Measurements from ENCODE around the gene CLDN24. TPM values are rescaled to one million over a fixed set of nuclear protein-coding genes. Genes with fewer than 3 reads are reported as not detected.

CLDN24 gene
- not detected for polyA plus RNA-seq (ENCODE audit: insufficient read length)

DNA sequence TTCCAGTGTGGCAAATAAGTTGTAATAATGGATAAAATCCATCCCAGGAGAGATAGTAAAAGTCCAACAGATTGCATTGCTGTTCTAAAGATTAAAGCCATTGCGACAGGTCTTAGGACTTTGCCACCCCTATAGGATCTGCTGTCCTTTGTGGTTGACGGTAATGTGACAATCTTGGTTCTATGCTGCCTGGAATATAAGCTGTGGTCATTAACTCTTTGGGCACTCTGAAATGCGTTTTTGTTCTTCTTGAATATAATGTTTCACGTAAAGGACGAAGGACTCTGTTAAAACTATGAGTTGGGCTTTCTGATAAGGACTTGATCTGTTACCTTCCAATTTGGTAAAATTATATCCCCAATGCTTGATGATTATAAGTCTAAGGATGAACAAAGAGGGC, at the start of gene CLDN24:
Gene CLDN24, minus strand, starts transcription at position 101 of the 400 bp plus-strand sequence. Its CDS starts 0 bp downstream, at position 101.
- DNase-seq = no peak

DNA sequence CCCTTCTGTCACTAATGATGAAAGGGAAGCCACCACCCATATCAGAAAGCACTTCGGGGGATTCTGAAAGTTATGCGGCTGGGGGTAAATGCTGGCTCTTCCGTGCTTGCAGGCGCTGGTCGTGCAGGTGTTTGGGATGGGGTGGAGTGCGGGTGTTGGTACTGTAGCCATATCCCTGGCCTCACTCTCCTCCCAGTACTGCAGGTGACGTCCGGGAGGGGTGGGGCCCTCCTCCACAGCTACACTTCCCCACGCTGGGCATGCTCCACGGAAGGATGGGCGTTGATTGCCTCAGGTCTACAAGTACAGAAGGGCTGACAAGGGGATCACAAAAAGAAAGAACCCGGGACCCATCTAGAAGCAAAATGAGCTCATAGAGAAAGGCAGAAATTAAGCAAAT, 48.6 kb upstream of the CLDN24 start:
- DNase-seq = no peak

DNA sequence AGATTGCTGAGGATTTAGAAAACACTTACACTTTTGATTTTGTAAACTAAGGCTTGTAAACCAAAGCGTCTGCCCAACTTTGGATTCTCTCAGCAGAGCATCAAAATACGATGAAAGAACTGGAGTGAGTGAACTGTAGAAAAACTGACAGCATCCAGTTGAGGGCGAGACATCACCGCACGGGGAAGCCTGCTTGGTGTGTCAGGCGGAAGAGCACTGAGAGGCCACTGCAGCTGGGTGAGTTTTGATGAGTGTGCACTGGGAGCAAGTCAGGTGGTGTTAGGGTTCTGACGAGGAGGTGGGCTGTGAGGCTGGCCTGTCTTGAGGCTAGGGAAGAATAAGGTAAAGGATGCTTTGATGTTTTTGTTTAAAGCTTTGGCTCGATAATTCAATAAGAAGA, 46.8 kb upstream of the CLDN24 start:
- DNase-seq = no peak

DNA sequence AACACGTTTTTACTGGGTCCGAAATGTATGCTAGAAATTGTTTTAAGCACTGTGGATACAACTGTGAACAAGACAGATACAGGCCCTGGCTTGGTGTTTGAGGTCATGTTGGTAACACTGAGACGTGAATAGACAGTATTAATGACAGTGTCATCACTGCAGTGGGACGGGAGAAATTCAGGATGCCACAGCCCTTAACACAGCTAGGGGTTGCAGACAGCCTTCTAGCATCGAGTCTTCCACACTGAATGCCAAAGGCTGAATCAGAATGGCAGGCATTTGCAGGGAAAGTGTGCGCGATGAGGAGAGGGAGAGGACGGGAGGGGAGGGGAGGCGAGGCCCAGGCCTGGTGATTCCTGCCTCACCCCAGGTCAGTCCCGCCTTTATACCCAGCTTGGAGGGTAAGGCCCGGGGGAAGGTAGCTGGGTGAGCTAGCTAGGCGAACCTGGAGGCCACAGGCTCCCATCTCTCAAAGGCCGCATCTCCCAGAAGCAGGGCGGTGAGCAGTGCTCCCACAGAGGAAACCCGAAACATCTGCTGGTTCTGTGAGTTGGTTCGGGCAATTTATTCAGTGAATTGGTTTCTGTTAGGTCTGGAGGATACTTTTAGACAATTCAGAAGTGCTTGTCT, 44.1 kb upstream of the CLDN24 start:
- no peak for DNase-seq

DNA sequence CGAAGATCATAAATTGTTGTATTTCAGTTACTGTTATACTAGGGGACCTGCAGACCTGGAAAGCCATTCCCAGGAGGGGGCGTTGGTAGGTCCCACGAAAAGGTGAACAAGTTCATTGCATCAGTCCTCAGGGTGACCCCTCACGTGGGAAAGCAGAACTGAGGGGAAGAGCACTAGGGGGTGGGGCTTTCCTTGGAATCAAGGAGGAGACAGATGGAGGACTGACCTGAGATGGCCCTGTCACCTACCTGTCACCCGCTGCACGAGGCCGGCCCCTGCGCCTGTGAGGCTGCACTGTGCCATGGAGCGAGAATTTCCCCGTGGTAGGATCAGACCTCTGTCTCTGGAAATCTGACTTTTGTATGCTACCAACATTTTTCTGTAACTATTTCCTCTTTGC, 41.8 kb upstream of the CLDN24 start:
- no peak for DNase-seq

DNA sequence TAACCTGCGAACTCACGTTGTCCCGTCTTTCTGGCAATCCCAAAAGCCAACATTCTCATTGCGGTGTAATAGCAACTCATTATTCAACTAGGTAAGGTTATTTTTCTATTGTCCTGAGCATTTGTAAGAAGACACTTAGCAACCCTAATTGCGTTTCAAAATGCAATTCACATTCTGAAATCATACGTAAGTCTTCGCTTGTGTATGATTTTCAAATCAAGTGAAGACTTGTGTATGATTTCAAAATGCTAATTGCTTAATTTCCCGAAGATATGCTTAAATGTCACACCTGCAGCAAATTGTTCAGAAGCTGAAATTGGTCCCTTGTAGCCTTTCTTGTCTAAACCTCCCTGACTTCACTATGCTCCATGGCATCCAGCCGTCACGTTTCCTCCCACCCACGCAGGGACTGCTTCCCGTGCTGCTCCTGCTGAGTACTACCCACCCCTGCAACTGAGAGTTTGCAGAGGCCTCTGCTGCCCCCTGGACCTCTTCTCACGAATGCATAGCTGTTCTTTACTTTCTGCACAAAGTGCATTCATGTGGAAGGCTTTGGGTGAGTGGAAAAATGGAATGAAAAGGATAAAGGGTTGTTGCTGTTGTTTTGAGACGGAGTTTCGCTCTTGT, 40.8 kb upstream of the CLDN24 start:
- no peak for DNase-seq

DNA sequence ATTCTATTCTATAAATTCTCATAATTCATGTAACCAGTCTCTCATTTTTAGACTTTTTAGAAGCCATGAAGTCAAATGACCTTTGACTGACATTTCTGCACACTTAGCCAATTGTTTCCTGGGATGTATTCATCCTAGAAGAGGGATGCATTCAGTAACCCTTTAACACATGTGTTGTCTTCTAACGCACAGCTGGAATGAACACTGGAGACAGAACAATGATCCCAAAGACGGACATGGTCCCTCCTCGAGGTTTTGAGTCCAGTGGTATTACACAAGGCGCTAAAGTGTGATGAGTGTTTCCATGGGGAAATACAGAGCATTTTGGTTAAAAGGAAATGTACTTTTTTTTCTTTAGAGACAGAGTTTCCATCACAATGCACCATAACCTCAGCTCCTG, 39.8 kb upstream of the CLDN24 start:
- no peak for DNase-seq

DNA sequence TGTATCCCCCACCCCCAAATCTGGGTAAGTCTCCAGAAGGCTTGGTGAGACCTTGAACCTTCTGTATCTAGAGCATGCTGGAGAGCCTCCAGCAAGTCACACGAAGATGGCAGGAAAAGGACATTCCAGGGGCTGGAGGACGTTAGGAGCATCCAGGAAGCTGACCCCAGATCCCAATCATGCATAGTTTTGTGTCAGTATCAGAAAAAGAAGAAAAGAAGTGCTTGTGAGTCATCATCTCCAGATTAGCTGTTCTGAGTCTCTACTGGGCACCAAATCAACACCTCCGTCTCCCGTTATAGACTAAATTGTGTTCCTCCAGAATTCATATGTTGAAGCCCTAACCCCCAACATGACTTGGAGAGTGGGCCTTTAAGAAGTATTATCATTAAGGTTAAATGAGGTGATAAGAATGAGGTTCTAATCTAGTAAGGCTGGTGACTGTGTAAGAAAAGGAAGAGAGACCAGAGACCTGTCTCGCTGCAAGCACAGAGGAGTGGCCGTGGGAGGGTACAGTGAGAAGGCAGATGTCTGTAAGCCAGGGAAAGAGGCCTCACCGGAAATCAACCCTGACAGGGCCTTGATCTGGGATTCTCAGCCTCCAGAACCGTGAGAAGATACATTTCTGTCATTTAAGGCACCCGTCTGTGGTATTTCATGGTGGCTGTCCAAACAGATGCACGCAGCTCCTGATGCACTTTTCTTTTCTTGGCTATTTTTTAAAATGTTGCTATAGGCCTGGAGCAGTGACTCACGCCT, 38.1 kb upstream of the CLDN24 start:
- no peak for DNase-seq

DNA sequence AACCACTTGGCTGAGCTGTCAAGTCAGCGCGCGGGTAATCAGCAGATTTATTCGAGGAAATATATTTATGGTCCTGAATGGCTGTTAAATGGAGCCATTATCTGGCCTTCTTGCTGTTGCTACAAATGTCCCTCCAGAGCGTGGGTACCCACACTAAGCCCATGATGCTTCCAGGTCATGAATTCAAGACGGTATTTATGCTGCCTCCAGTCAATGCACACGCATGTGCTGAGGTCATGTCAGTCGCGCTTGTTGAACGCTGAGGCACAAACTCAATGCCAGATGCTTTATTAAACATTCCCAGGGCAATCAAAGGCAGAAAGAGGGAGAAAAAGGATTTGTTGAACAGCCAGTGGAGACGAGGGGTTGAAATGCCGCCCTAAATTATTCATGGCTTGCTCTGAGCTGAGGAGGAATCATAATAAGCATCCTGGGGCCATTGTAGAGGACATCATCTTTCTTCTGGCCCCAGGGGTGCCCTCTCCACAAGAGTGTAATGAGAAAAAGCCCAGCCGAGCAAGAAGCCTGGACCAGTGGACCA, 36.1 kb upstream of the CLDN24 start:
- DNase-seq = no peak

DNA sequence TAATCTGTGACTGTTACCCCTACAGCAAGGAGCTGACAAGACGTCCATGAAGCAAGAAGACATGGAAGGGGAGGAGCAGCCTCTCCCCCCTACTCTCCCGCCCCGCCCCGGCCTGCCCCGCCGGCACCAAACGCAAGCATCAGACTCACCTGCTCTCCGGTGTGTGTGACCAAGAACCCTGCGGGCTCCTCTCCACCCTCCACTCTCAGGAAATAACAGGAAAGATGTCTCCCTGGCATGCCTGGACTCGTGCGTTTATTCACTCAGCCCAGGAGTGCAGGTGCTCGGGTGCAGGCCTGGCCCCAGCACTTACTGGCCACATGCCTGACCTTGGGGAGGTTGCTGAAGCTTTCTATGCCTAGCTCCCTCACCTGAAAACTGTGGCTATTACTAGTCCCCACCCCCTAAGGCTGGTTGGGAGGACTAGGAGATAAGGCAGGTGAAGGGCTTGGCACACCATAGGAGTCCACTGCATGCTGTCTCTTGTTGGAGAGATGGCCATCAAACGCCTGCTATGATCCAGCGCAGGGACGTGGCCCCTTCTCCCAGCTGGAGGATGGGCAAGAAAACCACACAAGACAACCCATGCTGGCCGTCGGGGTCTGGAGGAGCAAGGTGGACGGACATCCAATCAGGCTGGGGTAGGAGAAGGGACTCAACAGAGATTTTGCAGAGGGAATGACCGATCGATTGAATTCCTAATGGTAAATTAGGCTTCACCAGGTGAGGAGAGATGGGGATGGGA, 34.9 kb upstream of the CLDN24 start:
- DNase-seq = no peak

DNA sequence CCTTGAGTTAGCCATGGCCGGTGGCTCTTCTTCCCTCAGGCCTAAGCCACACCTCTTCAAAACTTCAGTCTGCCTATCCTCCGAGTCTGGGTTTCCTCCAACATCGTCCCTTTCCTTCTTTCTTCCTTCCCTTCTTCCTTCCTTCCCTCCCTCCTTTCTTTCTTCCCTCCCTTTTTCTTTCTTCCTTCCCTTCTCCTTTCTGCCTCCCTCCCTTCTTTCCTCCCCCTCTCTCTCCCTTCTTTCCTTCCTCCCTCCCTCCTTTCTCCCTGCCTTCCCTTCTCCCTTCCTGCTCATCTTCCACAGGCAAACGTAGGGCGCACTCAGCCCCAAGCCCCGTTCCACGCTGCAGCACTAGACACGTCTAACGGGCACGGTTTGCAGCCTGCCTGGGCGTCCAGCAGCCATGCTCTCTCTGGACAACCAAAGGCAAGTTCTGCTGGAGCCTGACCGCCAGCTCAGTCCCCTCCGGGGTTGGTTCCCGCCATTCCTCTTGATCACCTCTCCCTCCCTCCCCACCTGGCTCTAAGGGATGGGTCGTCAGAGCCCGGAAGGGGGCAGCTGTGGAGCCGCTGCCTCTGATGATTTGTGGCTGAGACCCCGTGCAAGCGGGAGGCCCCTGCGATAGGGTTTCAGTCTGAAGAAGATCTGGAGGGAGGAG, 34.1 kb upstream of the CLDN24 start:
- no peak for DNase-seq

DNA sequence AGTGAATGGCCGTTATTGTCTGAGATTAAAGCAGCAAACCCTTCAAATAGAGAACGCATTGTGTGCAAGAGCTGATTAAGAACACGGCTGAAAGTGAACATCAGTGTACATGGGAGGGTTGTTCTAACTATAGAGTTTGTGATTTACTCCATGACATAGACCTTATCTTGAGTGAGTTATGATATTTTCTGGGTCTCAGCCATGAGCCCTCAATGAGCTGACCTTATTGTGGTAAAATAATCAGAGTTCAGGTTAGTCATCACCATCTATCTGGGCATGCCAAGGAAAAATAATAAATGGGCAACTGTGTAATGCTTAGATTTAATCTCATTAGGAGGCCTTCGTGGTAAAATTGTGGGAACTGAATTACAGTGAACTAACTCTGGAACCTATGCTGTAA, 33.2 kb upstream of the CLDN24 start:
- no peak for DNase-seq

DNA sequence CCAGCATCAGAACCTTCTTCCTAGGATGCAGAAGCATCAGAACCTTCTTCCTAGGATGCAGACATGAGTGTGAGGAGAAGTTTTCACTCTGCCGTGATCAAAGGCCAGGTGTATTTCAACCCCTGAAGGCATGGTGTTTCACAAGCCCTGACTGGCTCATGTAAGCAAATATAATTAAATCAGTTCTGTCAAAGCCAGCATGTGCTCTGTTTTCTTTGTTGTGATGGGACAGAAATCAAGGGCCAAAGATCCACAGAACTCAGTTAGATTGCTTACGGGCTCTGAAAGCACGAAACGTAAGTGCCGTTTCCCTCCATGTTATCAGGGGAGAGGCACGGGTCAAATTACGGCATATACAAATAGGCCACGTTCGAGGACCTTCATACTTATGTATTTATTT, 32.0 kb upstream of the CLDN24 start:
- no peak for DNase-seq

DNA sequence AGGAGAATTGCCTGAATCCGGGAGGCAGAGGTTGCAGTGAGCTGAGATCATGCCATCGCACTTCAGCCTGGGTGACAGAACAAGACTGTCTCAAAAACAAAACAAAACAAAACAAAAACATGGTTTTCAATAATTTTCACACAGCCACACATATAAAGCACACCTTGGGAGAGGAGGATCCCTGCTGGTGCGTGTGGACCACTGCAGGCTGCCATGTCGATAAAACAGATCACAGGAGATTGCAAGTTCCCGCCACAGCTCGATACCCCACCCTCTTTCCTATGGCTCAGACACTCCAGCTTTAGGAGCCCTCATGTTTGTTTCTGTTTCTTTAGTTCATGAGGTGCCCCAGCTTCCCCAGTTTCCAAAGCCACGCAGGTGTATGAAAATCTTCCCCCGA, 31.3 kb upstream of the CLDN24 start:
- no peak for DNase-seq

DNA sequence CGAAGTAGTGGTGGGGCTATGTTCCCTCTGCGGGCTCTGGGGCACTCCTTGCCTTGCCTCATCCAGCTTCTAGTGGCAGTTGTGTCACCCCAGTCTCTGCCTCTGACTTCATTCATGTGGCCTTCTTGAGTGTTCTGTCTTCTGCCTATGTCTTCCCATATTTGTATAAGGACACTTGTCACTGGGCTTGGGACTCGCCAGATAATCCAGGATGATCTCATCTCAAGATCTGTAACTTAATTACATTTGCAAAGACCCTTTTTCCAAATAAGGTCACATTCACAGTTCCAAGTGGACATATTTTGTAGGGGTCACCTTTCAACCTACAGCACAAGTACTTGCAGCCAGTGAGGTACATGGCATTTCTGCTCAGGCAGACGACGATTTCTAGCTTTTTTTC, 30.3 kb upstream of the CLDN24 start:
- no peak for DNase-seq

DNA sequence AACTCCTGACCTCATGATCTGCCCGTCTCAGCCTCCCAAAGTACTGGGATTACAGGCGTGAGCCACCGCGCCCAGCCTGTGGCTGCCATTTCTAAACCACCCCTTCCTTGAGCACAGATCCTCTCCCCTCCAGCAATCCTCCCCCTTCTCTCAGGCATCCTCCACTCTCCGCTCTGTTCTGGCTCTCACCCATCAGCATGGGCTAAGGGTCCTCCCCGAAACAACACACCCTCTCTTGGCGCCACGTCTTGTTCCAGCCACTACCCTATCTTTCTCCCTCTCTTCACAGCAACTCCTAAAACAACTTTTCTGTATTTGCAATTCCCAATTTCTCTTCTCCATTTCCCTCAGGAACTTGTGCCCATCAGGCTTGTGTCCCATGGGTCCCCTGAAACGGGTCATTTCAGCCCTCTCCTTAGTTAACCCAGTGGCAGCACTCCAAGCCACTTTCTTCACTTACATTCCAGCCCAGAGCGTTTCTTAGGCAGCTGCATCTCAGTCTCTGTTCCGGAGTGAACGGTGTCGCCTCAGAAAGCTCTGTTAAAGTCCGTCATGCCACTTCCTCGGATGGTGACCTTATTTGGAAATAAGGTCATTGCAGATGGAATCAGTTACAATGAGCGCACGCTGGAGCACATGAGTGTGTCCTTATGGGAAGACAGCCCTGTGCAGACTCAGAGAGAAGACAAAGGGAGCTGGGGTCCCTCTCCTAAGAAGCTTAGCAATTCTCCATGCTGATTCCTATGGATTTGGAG, 28.3 kb upstream of the CLDN24 start:
- DNase-seq = no peak

DNA sequence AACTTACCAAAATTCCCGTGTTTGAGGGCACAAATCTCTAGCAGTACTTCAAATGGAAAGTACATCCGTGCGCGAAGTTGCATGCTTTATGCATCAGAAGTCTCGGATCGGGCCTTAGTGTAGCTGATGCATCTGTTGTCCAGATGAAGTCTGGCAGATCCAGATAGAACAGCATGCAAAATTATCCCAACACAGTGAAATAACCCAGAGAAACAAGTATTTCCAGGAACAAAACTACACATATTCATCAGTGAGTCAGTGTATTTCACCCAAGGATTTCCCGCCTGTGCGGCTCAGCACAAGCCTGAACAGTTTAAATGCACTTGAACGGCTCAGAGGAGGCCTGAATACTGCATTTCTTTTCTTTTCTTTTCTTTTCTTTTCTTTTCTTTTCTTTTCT, 27.4 kb upstream of the CLDN24 start:
- DNase-seq = no peak

DNA sequence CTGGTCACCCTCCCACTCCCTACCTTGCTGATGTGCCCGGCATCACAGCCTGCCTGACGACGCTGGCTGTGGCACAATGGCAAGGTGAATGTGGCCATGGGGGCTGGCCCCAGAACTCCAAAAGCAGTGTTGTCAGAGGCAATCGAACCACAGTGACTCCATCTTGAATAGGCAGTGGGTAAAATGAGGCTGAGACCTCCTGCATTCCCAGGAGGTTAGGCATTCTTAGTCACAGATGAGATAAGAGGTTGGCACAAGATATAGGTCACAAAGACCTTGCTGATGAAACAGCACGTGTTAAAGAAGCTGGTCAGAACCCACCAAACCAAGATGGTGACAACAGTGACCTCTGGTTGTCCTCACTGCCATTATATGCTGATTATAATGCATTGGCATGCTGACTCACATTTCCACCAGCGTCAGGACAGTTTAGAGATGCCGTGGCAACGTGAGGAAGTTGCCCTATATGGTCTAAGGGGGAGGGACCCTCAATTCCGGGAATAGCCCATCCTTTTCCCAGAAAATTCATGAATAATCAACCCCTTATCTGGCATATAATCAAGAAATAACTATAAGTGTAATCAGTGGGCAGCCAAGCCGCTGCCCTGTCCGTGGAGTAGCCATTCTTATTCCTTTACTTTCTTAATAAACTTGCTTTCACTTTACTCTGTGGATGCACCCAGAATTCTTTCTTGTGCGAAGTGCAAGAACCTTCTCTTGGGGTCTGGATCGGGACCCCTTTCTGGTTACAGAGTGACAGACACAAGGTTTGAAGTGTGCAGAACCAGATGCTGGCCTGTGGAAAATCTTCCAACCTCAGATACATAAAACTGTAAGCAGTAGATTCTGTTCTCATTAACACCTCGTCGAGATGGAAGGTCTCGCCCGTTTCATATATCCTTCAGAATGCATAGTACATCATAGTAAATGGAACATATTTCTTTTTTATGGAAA, 26.8 kb upstream of the CLDN24 start:
- DNase-seq = no peak

DNA sequence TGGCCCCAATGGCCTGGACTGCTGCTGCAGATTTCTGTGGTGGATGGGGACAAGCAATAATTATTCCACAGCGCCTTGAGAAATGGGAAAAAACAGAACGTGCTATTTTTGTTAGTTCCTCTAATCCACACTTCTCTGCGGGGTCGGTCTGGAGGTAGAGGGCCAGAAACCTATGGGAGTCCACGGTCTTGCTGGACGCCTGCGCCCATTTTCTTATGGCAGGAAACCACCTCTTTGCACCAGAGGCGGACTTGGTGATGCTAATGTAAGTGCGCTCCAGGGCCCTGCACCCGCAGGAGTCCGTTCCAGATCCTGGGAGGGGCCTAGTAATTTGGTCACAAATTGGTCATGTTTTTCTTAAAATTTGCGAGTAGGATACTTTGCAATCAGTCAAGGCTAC, 25.9 kb upstream of the CLDN24 start:
- DNase-seq = no peak

DNA sequence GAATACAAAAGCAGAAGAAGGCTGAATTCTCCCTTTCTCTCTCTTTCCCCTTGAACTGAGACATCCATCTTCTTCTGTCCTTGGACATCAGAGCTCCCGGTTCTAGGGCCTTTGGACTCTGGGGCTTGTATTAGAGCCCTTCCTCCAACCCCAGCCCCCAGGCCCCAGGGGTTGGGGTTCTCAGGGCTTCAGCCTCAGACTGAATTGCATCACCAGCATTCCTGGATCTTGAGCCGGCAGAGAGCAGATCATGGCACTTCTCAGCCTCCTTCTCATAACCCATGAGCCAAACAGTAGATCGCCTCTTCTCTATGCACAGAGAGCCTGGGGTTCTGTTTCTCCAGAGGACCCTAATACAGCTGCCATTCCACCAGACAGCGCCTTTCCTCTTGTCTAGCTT, 25.3 kb upstream of the CLDN24 start:
- DNase-seq = no peak
